ENCODE data around the gene TTR. TPM values are rescaled to one million over a fixed set of nuclear protein-coding genes. Genes with fewer than 3 reads are reported as not detected.

TTR gene
- total RNA-seq, 1 donor from 2014 or later: not detected

GRCh38 chr18:31576670-31577069 is 15.0 kb upstream of the TTR start:
- TF ChIP-seq, protein P1, sequence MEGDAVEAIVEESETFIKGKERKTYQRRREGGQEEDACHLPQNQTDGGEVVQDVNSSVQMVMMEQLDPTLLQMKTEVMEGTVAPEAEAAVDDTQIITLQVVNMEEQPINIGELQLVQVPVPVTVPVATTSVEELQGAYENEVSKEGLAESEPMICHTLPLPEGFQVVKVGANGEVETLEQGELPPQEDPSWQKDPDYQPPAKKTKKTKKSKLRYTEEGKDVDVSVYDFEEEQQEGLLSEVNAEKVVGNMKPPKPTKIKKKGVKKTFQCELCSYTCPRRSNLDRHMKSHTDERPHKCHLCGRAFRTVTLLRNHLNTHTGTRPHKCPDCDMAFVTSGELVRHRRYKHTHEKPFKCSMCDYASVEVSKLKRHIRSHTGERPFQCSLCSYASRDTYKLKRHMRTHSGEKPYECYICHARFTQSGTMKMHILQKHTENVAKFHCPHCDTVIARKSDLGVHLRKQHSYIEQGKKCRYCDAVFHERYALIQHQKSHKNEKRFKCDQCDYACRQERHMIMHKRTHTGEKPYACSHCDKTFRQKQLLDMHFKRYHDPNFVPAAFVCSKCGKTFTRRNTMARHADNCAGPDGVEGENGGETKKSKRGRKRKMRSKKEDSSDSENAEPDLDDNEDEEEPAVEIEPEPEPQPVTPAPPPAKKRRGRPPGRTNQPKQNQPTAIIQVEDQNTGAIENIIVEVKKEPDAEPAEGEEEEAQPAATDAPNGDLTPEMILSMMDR (conservative IDR thresholded peaks at IDR 0.05; ENCODE audit: low read depth, low read length): no peak
- DNase-seq (ENCODE audit: low read depth): no peak
- no peak overlapping the region for H3K4me3 ChIP-seq (ENCODE audit: low read depth, low read length)

GRCh38 chr18:31577195-31577594 is 14.5 kb upstream of the TTR start:
- no peak overlapping the region for H3K4me3 ChIP-seq (ENCODE audit: low read depth, low read length)
- DNase-seq (ENCODE audit: low read depth): no peak
- TF ChIP-seq, protein P1 (conservative IDR thresholded peaks at IDR 0.05; ENCODE audit: low read depth, low read length): no peak

DNA sequence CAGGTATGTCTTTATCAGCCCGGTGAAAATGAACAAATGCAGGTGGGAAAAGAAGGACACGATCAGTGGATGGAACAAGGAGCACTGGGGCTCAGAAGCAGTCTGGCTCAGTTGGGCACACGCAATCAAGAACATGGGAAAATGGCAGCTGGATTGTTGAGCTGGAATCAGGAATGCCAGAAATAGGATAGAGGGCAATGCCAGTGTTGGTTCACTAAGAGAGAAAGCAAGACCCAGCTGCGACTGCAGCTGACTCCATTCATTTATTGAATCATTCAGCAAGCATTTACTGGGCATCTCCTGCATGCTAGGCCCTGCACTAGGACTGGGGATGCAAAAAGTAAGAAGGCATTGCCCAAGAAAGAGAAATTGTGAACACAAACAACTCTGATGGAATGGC is 13.6 kb upstream of the TTR start:
- TF ChIP-seq, protein P1 (conservative IDR thresholded peaks at IDR 0.05; ENCODE audit: low read depth, low read length): no peak
- no peak overlapping the region for H3K4me3 ChIP-seq (ENCODE audit: low read depth, low read length)
- DNase-seq (ENCODE audit: low read depth): no peak

DNA sequence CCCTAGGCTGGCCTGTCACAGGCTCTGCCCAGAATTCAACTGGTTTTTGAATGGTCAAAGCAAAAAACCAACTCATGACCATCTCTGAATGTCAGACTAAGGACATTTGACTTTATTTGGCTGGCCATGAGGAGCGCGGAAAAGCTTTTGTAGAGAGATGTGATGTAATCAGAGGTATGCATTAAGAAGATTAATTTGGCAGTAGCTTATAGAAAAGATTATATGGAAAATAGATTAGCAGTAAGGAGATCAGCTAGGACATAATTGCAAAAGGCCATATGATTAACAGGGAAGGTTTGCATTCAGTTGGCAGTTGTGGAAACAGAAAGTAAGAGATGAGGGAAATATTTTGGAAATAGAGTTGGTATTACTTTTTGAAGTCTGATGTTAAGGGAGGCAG is 12.3 kb upstream of the TTR start:
- TF ChIP-seq, protein P1 (conservative IDR thresholded peaks at IDR 0.05; ENCODE audit: low read depth, low read length): no peak
- DNase-seq (ENCODE audit: low read depth): no peak
- H3K4me3 ChIP-seq (ENCODE audit: low read depth, low read length): no peak overlapping the region

GRCh38 chr18:31581498-31582197 is 10.0 kb upstream of the TTR start:
- no peak for DNase-seq (ENCODE audit: low read depth)
- TF ChIP-seq, protein P1 (conservative IDR thresholded peaks at IDR 0.05; ENCODE audit: low read depth, low read length): no peak
- H3K4me3 ChIP-seq (ENCODE audit: low read depth, low read length): no peak overlapping the region

GRCh38 chr18:31583185-31583854 is 8.4 kb upstream of the TTR start:
- TF ChIP-seq, protein P1 (conservative IDR thresholded peaks at IDR 0.05; ENCODE audit: low read depth, low read length): no peak
- H3K4me3 ChIP-seq (ENCODE audit: low read depth, low read length): no peak overlapping the region
- DNase-seq (ENCODE audit: low read depth): no peak

- no peak for DNase-seq (ENCODE audit: low read depth)
- TF ChIP-seq, protein P1 (conservative IDR thresholded peaks at IDR 0.05; ENCODE audit: low read depth, low read length): no peak
These were observed 5.7 kb upstream of the TTR start for GRCh38 chr18:31585991-31586390.

More at GRCh38 chr18:31585991-31586390, 5.7 kb upstream of the TTR start:
- no peak overlapping the region for H3K4me3 ChIP-seq (ENCODE audit: low read depth, low read length)

All from epithelial cell of proximal tubule (primary cell).